ENCODE results near the gene BRF1.
"Not testable (repeated sequence)": the region's sequence is repeated elsewhere in the genome, so short reads cannot be mapped to it uniquely, and the experiment has no call there.

BRF1 gene

GRCh38 chr14:105315211-105315721 lies 14.5 kb upstream of the BRF1 start:
- DNase-seq, result no peak

GRCh38 chr14:105314287-105315200 lies 13.7 kb upstream of the BRF1 start, which contains the start of gene PACS2:
TSS of gene PACS2 (plus strand) at chr14:105314748. CDS start at chr14:105314919, 171 bp downstream.
- DNase-seq, result peak; percentile 82

GRCh38 chr14:105313381-105314286 lies 12.8 kb upstream of the BRF1 start:
- DNase-seq, result no peak

- no peak for DNase-seq
These were observed 12.2 kb upstream of the BRF1 start for GRCh38 chr14:105312973-105313372.

- no peak for DNase-seq
These were observed 11.0 kb upstream of the BRF1 start for GRCh38 chr14:105311838-105312237.

- DNase-seq, result no peak
These were observed 8.6 kb upstream of the BRF1 start for GRCh38 chr14:105309371-105309770.

GRCh38 chr14:105307052-105307727 lies 6.4 kb upstream of the BRF1 start:
- DNase-seq, result no peak

- no peak for DNase-seq
These were observed 5.0 kb upstream of the BRF1 start for GRCh38 chr14:105305791-105306190.

GRCh38 chr14:105305345-105305744 lies 4.5 kb upstream of the BRF1 start:
- no peak for DNase-seq

- no peak for DNase-seq
These were observed 3.8 kb upstream of the BRF1 start for GRCh38 chr14:105304565-105304964.

- DNase-seq, result no peak
These were observed 3.1 kb upstream of the BRF1 start for GRCh38 chr14:105303949-105304348.

GRCh38 chr14:105301915-105302249 lies 1.1 kb upstream of the BRF1 start:
- DNase-seq, result not testable (repeated sequence)

GRCh38 chr14:105301103-105301914 lies 508 bp upstream of the BRF1 start:
- DNase-seq, result peak; percentile 88

GRCh38 chr14:105299654-105300541 lies 903 bp downstream of the BRF1 start:
- DNase-seq, result no peak

GRCh38 chr14:105297311-105297710 lies 3.5 kb downstream of the BRF1 start:
- DNase-seq, result not testable (repeated sequence)

- DNase-seq, result no peak
These were observed 6.6 kb downstream of the BRF1 start for GRCh38 chr14:105294142-105294597.

- no peak for DNase-seq
These were observed 7.7 kb downstream of the BRF1 start for GRCh38 chr14:105292826-105293711.

- DNase-seq, result no peak
These were observed 10.0 kb downstream of the BRF1 start for GRCh38 chr14:105290621-105291346.

GRCh38 chr14:105288936-105289335 lies 11.9 kb downstream of the BRF1 start:
- DNase-seq, result not testable (repeated sequence)

Data from NCI-H226 (cell line).